ENCODE results near the gene PRR16. TPM values are rescaled to one million over a fixed set of nuclear protein-coding genes. Genes with fewer than 3 reads are reported as not detected.
"Not testable (repeated sequence)": the region's sequence is repeated elsewhere in the genome, so short reads cannot be mapped to it uniquely, and the experiment has no call there.

Gene PRR16
- total RNA-seq = not detected

GRCh38 chr5:120463991-120464626, at the start of gene PRR16:
PRR16 (plus strand) TSS chr5:120464300.
- H3K4me3 Mint-ChIP-seq = peak within 1 kb of the TSS; percentile 61 to 82
- peaks cover 17% of the 10 kb centered on the region for H3K4me1 Mint-ChIP-seq (ENCODE audit: low read depth)
- peak; percentile 21 to 22 for DNase-seq
- peak; percentile 75 to 85 for ATAC-seq (replicated peaks in 1 of 2)
- H3K27me3 Mint-ChIP-seq (ENCODE audit: low read depth) = peaks cover 36% of the 10 kb centered on the region
- H3K27ac Mint-ChIP-seq = no peak within 1 kb of the TSS
- H3K9me3 Mint-ChIP-seq = no peaks in the 10 kb centered on the region
- no peaks in the 10 kb centered on the region for H3K36me3 Mint-ChIP-seq (ENCODE audit: insufficient read depth in 2 of 2)

DNA sequence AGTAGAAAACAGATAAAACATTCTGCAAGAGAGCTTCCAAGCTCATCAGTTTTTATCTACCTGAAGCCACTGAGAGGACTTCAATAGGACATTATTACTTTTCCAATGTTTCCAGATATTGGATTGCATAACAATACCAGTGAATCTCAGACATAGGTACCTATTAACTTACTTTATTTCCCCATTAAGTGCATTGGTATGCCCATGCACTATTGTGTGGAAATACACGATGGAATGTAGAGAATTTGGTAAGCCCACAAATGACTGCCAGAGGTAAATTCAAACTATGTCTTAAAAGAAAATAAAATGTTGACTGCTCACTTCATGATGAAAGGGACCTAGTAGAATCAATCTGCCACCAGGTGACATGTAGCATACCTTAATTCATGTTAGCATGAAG, 48.1 kb upstream of the PRR16 start:
- DNase-seq = no peak
- Mint-ChIP-seq H3K27ac (no peak overlapping the region), H3K4me3 (no peak overlapping the region), H3K36me3 (ENCODE audit: insufficient read depth in 2 of 2) (no peaks in the 10 kb centered on the region), H3K27me3 (ENCODE audit: low read depth) (no peaks in the 10 kb centered on the region), H3K9me3 (peaks cover 0 to 3% of the 10 kb centered on the region in 2 donors), H3K4me1 (ENCODE audit: low read depth) (no peaks in the 10 kb centered on the region)
- ATAC-seq (replicated peaks in 1 of 2) = no peak

- ATAC-seq (replicated peaks in 1 of 2) (no peak), DNase-seq (no peak)
- no peak overlapping the region for H3K4me3 Mint-ChIP-seq
- no peaks in the 10 kb centered on the region for H3K27me3 Mint-ChIP-seq (ENCODE audit: low read depth)
- no peaks in the 10 kb centered on the region for H3K36me3 Mint-ChIP-seq (ENCODE audit: insufficient read depth in 2 of 2)
- peaks cover 0 to 3% of the 10 kb centered on the region in 2 donors for H3K9me3 Mint-ChIP-seq
- H3K4me1 Mint-ChIP-seq (ENCODE audit: low read depth) = no peaks in the 10 kb centered on the region
- no peak overlapping the region for H3K27ac Mint-ChIP-seq
Observed at GRCh38 chr5:120419127-120419526, 45.0 kb upstream of the PRR16 start.

- not testable (repeated sequence) for H3K27me3 Mint-ChIP-seq (ENCODE audit: low read depth); DNase-seq; H3K36me3 Mint-ChIP-seq (ENCODE audit: insufficient read depth in 2 of 2); ATAC-seq (replicated peaks in 1 of 2); H3K4me3 Mint-ChIP-seq; H3K4me1 Mint-ChIP-seq (ENCODE audit: low read depth); H3K27ac Mint-ChIP-seq
- peaks cover 10 to 22% of the 10 kb centered on the region in 2 donors for H3K9me3 Mint-ChIP-seq
Observed at GRCh38 chr5:120426633-120427275, 37.3 kb upstream of the PRR16 start.

- Mint-ChIP-seq H3K36me3 (ENCODE audit: insufficient read depth in 2 of 2) (peaks cover 2 to 3% of the 10 kb centered on the region in 2 donors), H3K27ac (no peak overlapping the region), H3K4me3 (no peak overlapping the region), H3K27me3 (ENCODE audit: low read depth) (no peaks in the 10 kb centered on the region), H3K9me3 (peaks cover 8 to 20% of the 10 kb centered on the region in 2 donors), H3K4me1 (ENCODE audit: low read depth) (no peaks in the 10 kb centered on the region)
- ATAC-seq (replicated peaks in 1 of 2) (no peak), DNase-seq (no peak)
Observed at GRCh38 chr5:120430572-120430971, 33.5 kb upstream of the PRR16 start.

GRCh38 chr5:120432861-120433260, 31.2 kb upstream of the PRR16 start:
- DNase-seq (no peak), ATAC-seq (replicated peaks in 1 of 2) (no peak)
- no peak overlapping the region for H3K27ac Mint-ChIP-seq
- peaks cover 6 to 18% of the 10 kb centered on the region in 2 donors for H3K9me3 Mint-ChIP-seq
- no peaks in the 10 kb centered on the region for H3K4me1 Mint-ChIP-seq (ENCODE audit: low read depth)
- H3K27me3 Mint-ChIP-seq (ENCODE audit: low read depth) = no peaks in the 10 kb centered on the region
- peaks cover 0 to 3% of the 10 kb centered on the region in 2 donors for H3K36me3 Mint-ChIP-seq (ENCODE audit: insufficient read depth in 2 of 2)
- no peak overlapping the region for H3K4me3 Mint-ChIP-seq

- DNase-seq (no peak), ATAC-seq (replicated peaks in 1 of 2) (no peak)
- Mint-ChIP-seq H3K27me3 (ENCODE audit: low read depth) (no peaks in the 10 kb centered on the region), H3K36me3 (ENCODE audit: insufficient read depth in 2 of 2) (peaks cover 0 to 2% of the 10 kb centered on the region in 2 donors), H3K9me3 (peaks cover 2 to 10% of the 10 kb centered on the region in 2 donors), H3K4me1 (ENCODE audit: low read depth) (no peaks in the 10 kb centered on the region), H3K27ac (no peak overlapping the region), H3K4me3 (no peak overlapping the region)
Observed at GRCh38 chr5:120435129-120435528, 29.0 kb upstream of the PRR16 start.

GRCh38 chr5:120436996-120437395, 27.1 kb upstream of the PRR16 start:
- Mint-ChIP-seq H3K36me3 (ENCODE audit: insufficient read depth in 2 of 2) (no peaks in the 10 kb centered on the region), H3K4me1 (ENCODE audit: low read depth) (no peaks in the 10 kb centered on the region)

DNA sequence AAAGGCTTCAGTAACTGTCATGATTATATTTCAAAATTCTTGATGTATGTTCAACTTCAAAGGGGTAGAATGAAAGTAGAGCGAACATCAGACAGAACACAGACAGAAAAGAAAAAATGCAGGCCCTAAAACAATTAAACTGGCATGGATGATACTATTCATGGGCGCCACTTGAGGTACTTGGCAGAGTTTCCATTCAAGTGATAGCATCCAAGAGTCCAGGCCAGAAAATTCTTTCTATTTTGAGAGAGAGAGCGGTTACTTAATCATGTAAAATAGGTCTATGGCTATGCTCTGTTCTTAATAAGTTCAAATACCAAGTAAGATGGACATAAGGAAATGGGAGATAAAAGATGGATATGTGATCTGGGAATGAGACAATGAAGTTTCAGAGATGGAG, 21.4 kb upstream of the PRR16 start:
- DNase-seq (no peak), ATAC-seq (replicated peaks in 1 of 2) (no peak)
- H3K36me3 Mint-ChIP-seq (ENCODE audit: insufficient read depth in 2 of 2) = no peaks in the 10 kb centered on the region
- H3K27me3 Mint-ChIP-seq (ENCODE audit: low read depth) = no peaks in the 10 kb centered on the region
- no peaks in the 10 kb centered on the region for H3K9me3 Mint-ChIP-seq
- no peak overlapping the region for H3K4me3 Mint-ChIP-seq
- no peak overlapping the region for H3K27ac Mint-ChIP-seq
- H3K4me1 Mint-ChIP-seq (ENCODE audit: low read depth) = no peaks in the 10 kb centered on the region

More at GRCh38 chr5:120436996-120437395, 27.1 kb upstream of the PRR16 start:
- no peaks in the 10 kb centered on the region for H3K9me3 Mint-ChIP-seq
- no peak for ATAC-seq (replicated peaks in 1 of 2)
- DNase-seq = no peak
- no peak overlapping the region for H3K4me3 Mint-ChIP-seq
- no peak overlapping the region for H3K27ac Mint-ChIP-seq
- H3K27me3 Mint-ChIP-seq (ENCODE audit: low read depth) = no peaks in the 10 kb centered on the region

GRCh38 chr5:120443607-120444006, 20.5 kb upstream of the PRR16 start:
- no peak overlapping the region for H3K4me3 Mint-ChIP-seq
- no peaks in the 10 kb centered on the region for H3K36me3 Mint-ChIP-seq (ENCODE audit: insufficient read depth in 2 of 2)
- DNase-seq (no peak), ATAC-seq (replicated peaks in 1 of 2) (no peak)
- H3K4me1 Mint-ChIP-seq (ENCODE audit: low read depth) = no peaks in the 10 kb centered on the region
- H3K27me3 Mint-ChIP-seq (ENCODE audit: low read depth) = no peaks in the 10 kb centered on the region
- H3K27ac Mint-ChIP-seq = no peak overlapping the region
- H3K9me3 Mint-ChIP-seq = peaks cover 0 to 2% of the 10 kb centered on the region in 2 donors

DNA sequence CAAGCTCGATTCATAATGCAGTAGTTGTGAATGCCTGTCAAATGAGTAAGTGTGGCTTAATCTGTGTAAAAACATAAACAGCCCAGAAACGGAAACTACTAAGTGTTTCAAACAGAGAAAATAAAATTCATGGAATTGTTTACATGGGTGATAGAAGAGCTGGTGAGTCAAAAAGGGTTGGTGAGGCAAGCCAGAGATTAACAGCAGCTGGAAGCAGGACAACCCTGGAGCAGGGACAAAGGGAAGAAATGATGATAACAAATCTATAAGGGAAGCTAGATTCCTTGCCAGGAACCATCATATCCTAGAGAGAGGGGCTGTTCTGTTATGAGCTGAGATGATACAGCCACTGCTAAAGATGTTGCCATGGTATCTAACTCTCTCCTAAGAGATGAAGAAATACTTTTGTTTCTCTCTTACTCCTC, 18.0 kb upstream of the PRR16 start:
- Mint-ChIP-seq H3K4me1 (ENCODE audit: low read depth) (no peaks in the 10 kb centered on the region), H3K27me3 (ENCODE audit: low read depth) (no peaks in the 10 kb centered on the region), H3K27ac (no peak overlapping the region), H3K4me3 (no peak overlapping the region), H3K36me3 (ENCODE audit: insufficient read depth in 2 of 2) (no peaks in the 10 kb centered on the region), H3K9me3 (peaks cover 0 to 2% of the 10 kb centered on the region in 2 donors)
- ATAC-seq (replicated peaks in 1 of 2) = no peak
- no peak for DNase-seq

- Mint-ChIP-seq H3K4me1 (ENCODE audit: low read depth) (no peaks in the 10 kb centered on the region), H3K27ac (no peak overlapping the region), H3K36me3 (ENCODE audit: insufficient read depth in 2 of 2) (no peaks in the 10 kb centered on the region), H3K4me3 (no peak overlapping the region), H3K9me3 (peaks cover 0 to 2% of the 10 kb centered on the region in 2 donors), H3K27me3 (ENCODE audit: low read depth) (no peaks in the 10 kb centered on the region)
- no peak for ATAC-seq (replicated peaks in 1 of 2)
- DNase-seq = no peak
Observed at GRCh38 chr5:120446901-120447300, 17.2 kb upstream of the PRR16 start.

DNA sequence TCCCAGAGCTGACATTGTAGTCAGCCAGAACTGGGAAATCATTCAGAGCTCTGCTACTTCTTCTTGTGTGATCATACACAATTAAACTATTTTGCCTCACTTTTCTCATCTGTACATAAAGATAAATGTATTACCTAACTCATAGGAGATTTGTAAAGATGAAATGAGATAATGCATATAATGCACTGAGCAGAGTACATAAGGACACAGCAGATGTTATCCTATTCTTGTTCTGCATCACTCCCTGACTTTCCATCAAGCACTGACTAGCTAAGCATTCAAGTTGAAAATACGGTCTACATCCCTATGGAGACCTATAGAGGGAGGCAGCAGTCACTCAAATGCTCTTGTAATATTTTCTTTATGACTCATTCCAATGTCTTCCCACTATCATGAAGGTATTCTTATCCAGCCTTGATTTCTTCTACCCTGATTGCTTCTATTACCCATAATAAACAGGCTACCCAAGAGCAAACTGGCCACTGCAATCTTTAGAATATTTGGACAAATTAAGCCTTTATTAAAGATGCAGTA, 16.3 kb upstream of the PRR16 start:
- Mint-ChIP-seq H3K36me3 (ENCODE audit: insufficient read depth in 2 of 2) (no peaks in the 10 kb centered on the region), H3K27me3 (ENCODE audit: low read depth) (no peaks in the 10 kb centered on the region), H3K9me3 (peaks cover 0 to 2% of the 10 kb centered on the region in 2 donors), H3K4me1 (ENCODE audit: low read depth) (no peaks in the 10 kb centered on the region), H3K27ac (no peak overlapping the region), H3K4me3 (no peak overlapping the region)
- DNase-seq (no peak), ATAC-seq (replicated peaks in 1 of 2) (no peak)

Data from activated T-cell treated with anti-CD3 and anti-CD28 coated beads, Interleukin-2, amount 50 U/mL, for 72 hours (primary cell).